Measurements from ENCODE around the gene NOP53. TPM values are rescaled to one million over a fixed set of nuclear protein-coding genes. Genes with fewer than 3 reads are reported as not detected.

The NOP53 gene
- total and polyA plus RNA-seq, 2 experiments from 2014 or later, result 167 to 192 TPM

GRCh38 chr19:47704656-47705055 lies 40.7 kb upstream of the NOP53 start:
- DNase-seq (ENCODE audit: low spot score), result no peak
- no peak for ATAC-seq
- H3F3A ChIP-seq (replicated peaks; ENCODE audit: low read depth), result 0 out of 2 replicates have a peak, but pooled peaks cover 11% of the 10 kb centered on the region
- H2AFZ ChIP-seq, result no peak overlapping the region
- no peak overlapping the region for H3K4me3 ChIP-seq
- peaks cover 3% of the 10 kb centered on the region; the same call in 1 of the 3 replicates for H3K4me1 Mint-ChIP-seq
- H3K36me3 Mint-ChIP-seq (ENCODE audit: low read depth), result peaks cover 21% of the 10 kb centered on the region
- no peaks in the 10 kb centered on the region for H3K9me3 Mint-ChIP-seq
- H3K4me3 Mint-ChIP-seq, result no peak overlapping the region
- TF ChIP-seq NANOG (IDR thresholded peaks at IDR 0.05; ENCODE audit: borderline replicate concordance) (no peak), ZNF331 (CRISPR knock-in tag; IDR thresholded peaks at IDR 0.05; ENCODE audit: low read depth) (no peak), CREB1 (CRISPR knock-in tag; IDR thresholded peaks at IDR 0.05; ENCODE audit: low read depth) (no peak)
- H3K27ac ChIP-seq (ENCODE audit: low read depth), result no peak overlapping the region
- no peaks in the 10 kb centered on the region for H3K27me3 ChIP-seq (ENCODE audit: insufficient read depth)
- H3K36me3 ChIP-seq (ENCODE audit: insufficient read depth), result peaks cover 7% of the 10 kb centered on the region
- peaks cover 4% of the 10 kb centered on the region; the same call in 1 of the 2 replicates for H4K20me1 ChIP-seq (replicated peaks; ENCODE audit: insufficient read depth)
- H3K27ac Mint-ChIP-seq, result no peak overlapping the region
- H3K79me2 ChIP-seq (replicated peaks; ENCODE audit: insufficient read depth), result no peaks in the 10 kb centered on the region
- H3K4me1 ChIP-seq (ENCODE audit: insufficient read depth), result no peaks in the 10 kb centered on the region
- H3K27me3 Mint-ChIP-seq (ENCODE audit: insufficient read depth, low read depth, poor library complexity), result peaks cover 21% of the 10 kb centered on the region
- no peaks in the 10 kb centered on the region for H3K9me2 ChIP-seq (ENCODE audit: insufficient read depth)
- no peak overlapping the region for H3K4me2 ChIP-seq

GRCh38 chr19:47707135-47707925 lies 38.0 kb upstream of the NOP53 start:
- H3K4me1 Mint-ChIP-seq, result peaks cover 3% of the 10 kb centered on the region; the same call in 1 of the 3 replicates
- peak; percentile 96 for DNase-seq (ENCODE audit: low spot score)
- Histone ChIP-seq H3K4me3 (no peak overlapping the region), H3K79me2 (replicated peaks; ENCODE audit: insufficient read depth) (no peaks in the 10 kb centered on the region), H3K27ac (ENCODE audit: low read depth) (no peak overlapping the region), H3K9me2 (ENCODE audit: insufficient read depth) (no peaks in the 10 kb centered on the region), H3K27me3 (ENCODE audit: insufficient read depth) (no peaks in the 10 kb centered on the region), H3F3A (replicated peaks; ENCODE audit: low read depth) (0 out of 2 replicates have a peak, but pooled peaks cover 6% of the 10 kb centered on the region), H3K4me1 (ENCODE audit: insufficient read depth) (no peaks in the 10 kb centered on the region), H3K4me2 (no peak overlapping the region), H2AFZ (peak overlapping the region; percentile 91; the same call in 1 of the 2 replicates), H3K36me3 (ENCODE audit: insufficient read depth) (no peaks in the 10 kb centered on the region), H4K20me1 (replicated peaks; ENCODE audit: insufficient read depth) (no peaks in the 10 kb centered on the region)
- H3K27ac Mint-ChIP-seq, result no peak overlapping the region
- peaks cover 12% of the 10 kb centered on the region; the same call in 2 of the 3 replicates for H3K36me3 Mint-ChIP-seq (ENCODE audit: low read depth)
- H3K27me3 Mint-ChIP-seq (ENCODE audit: insufficient read depth, low read depth, poor library complexity), result peaks cover 18% of the 10 kb centered on the region
- H3K4me3 Mint-ChIP-seq, result peak overlapping the region; percentile 6; the same call in 2 of the 3 replicates
- peak; percentile 96 for ATAC-seq
- no peaks in the 10 kb centered on the region for H3K9me3 Mint-ChIP-seq
- peak; percentile 51 for TF ChIP-seq CREB1 (CRISPR knock-in tag; IDR thresholded peaks at IDR 0.05; ENCODE audit: low read depth)
- no peak for TF ChIP-seq EZH2 (IDR thresholded peaks at IDR 0.05; ENCODE audit: low read depth, unreplicated experiment)
- TF ChIP-seq NANOG (IDR thresholded peaks at IDR 0.05; ENCODE audit: borderline replicate concordance), result no peak
- no peak for TF ChIP-seq JUNB (IDR thresholded peaks at IDR 0.05; ENCODE audit: unreplicated experiment)
- TF ChIP-seq, protein P1, sequence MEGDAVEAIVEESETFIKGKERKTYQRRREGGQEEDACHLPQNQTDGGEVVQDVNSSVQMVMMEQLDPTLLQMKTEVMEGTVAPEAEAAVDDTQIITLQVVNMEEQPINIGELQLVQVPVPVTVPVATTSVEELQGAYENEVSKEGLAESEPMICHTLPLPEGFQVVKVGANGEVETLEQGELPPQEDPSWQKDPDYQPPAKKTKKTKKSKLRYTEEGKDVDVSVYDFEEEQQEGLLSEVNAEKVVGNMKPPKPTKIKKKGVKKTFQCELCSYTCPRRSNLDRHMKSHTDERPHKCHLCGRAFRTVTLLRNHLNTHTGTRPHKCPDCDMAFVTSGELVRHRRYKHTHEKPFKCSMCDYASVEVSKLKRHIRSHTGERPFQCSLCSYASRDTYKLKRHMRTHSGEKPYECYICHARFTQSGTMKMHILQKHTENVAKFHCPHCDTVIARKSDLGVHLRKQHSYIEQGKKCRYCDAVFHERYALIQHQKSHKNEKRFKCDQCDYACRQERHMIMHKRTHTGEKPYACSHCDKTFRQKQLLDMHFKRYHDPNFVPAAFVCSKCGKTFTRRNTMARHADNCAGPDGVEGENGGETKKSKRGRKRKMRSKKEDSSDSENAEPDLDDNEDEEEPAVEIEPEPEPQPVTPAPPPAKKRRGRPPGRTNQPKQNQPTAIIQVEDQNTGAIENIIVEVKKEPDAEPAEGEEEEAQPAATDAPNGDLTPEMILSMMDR (conservative IDR thresholded peaks at IDR 0.05; ENCODE audit: low read depth in 2 of 2), result peak; percentile 80 to 96
- TF ChIP-seq, protein P2, sequence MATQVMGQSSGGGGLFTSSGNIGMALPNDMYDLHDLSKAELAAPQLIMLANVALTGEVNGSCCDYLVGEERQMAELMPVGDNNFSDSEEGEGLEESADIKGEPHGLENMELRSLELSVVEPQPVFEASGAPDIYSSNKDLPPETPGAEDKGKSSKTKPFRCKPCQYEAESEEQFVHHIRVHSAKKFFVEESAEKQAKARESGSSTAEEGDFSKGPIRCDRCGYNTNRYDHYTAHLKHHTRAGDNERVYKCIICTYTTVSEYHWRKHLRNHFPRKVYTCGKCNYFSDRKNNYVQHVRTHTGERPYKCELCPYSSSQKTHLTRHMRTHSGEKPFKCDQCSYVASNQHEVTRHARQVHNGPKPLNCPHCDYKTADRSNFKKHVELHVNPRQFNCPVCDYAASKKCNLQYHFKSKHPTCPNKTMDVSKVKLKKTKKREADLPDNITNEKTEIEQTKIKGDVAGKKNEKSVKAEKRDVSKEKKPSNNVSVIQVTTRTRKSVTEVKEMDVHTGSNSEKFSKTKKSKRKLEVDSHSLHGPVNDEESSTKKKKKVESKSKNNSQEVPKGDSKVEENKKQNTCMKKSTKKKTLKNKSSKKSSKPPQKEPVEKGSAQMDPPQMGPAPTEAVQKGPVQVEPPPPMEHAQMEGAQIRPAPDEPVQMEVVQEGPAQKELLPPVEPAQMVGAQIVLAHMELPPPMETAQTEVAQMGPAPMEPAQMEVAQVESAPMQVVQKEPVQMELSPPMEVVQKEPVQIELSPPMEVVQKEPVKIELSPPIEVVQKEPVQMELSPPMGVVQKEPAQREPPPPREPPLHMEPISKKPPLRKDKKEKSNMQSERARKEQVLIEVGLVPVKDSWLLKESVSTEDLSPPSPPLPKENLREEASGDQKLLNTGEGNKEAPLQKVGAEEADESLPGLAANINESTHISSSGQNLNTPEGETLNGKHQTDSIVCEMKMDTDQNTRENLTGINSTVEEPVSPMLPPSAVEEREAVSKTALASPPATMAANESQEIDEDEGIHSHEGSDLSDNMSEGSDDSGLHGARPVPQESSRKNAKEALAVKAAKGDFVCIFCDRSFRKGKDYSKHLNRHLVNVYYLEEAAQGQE (IDR thresholded peaks at IDR 0.05; ENCODE audit: unreplicated experiment), result no peak
- TF ChIP-seq ZNF114 (CRISPR knock-in tag; IDR thresholded peaks at IDR 0.05), result 0 out of 2 replicates have a peak, but pooled peaks have one; percentile 46
- TF ChIP-seq EZH2phosphoT487 (IDR thresholded peaks at IDR 0.05; ENCODE audit: unreplicated experiment), result no peak
- TF ChIP-seq ZNF331 (CRISPR knock-in tag; IDR thresholded peaks at IDR 0.05; ENCODE audit: low read depth), result no peak
- no peak for TF ChIP-seq POLR2AphosphoS5 (IDR thresholded peaks at IDR 0.05; ENCODE audit: low read depth)
- no peak for TF ChIP-seq STAT1 (IDR thresholded peaks at IDR 0.05; ENCODE audit: unreplicated experiment)
